Lung (tissue), 12 donors: ENCODE data around the gene CCL27. TPM values are rescaled to one million over a fixed set of nuclear protein-coding genes. Genes with fewer than 3 reads are reported as not detected.

Source experiments
- ATAC-seq: fragments of 200-7000 bp; cut with Tn5 transposase; one replicate; pipeline ENCODE4 v1.9.1; 2020; ENCODE audit warnings: moderate number of reproducible peaks; ENCODE audit not compliant: insufficient read depth, low FRiP score
- DNase-seq, 3 donors: peaks; one replicate each; pipeline ENCODE4 v3.0.0-alpha.2; 2013 to 2017
- H3K27ac ChIP-seq, 2 donors: one replicate each; pipeline ENCODE4 v1.5.1; 2013; ENCODE audit warnings: mild to moderate bottlenecking in 2 of 2, moderate library complexity in 2 of 2, control low read depth in 1 of 2, inconsistent platforms in 1 of 2, low read depth in 1 of 2, low read length in 1 of 2
- H3K27me3 ChIP-seq, 3 donors: one replicate each; pipeline ENCODE4 v1.5.1; 2013; ENCODE audit warnings: low read length in 2 of 3; ENCODE audit not compliant: control insufficient read depth in 3 of 3, insufficient read depth in 3 of 3
- H3K36me3 ChIP-seq, 4 donors: one replicate each; pipeline ENCODE4 v1.5.1; 2013; ENCODE audit warnings: low read length in 4 of 4, mild to moderate bottlenecking in 1 of 4, moderate library complexity in 1 of 4; ENCODE audit not compliant: control insufficient read depth in 4 of 4, insufficient read depth in 4 of 4
- H3K4me1 ChIP-seq, 5 donors: one replicate each; pipeline ENCODE4 v1.5.1; 2013; ENCODE audit warnings: low read length in 5 of 5, mild to moderate bottlenecking in 2 of 5, moderate library complexity in 1 of 5; ENCODE audit not compliant: control insufficient read depth in 5 of 5, insufficient read depth in 5 of 5
- H3K4me3 ChIP-seq: one replicate; pipeline ENCODE4 v1.5.1; 2013; ENCODE audit warnings: mild to moderate bottlenecking, control low read depth, moderate library complexity
- H3K9ac ChIP-seq, 2 donors: one replicate each; pipeline ENCODE4 v1.5.1; 2013; ENCODE audit warnings: low read length in 2 of 2, control low read depth in 1 of 2; ENCODE audit not compliant: insufficient read depth in 1 of 2
- H3K9me3 ChIP-seq, 4 donors: one replicate each; pipeline ENCODE4 v1.5.1; 2013; ENCODE audit warnings: low read length in 3 of 4, mild to moderate bottlenecking in 1 of 4, moderate library complexity in 1 of 4; ENCODE audit not compliant: control insufficient read depth in 4 of 4, insufficient read depth in 3 of 4
- CTCF ChIP-seq: IDR thresholded peaks from 2 replicates; pipeline ENCODE4 v1.5.1; 2012; ENCODE audit warnings: mild to moderate bottlenecking; ENCODE audit errors: control extremely low read depth, extremely low read depth
- WGBS, 2 donors: extraction: QIAGEN DNeasy Blood & Tissue Kit; methylation state at CpG; one replicate each; pipeline ENCODE4 v1.1.7; 2013; 5-methylcytosine and 5-hydroxymethylcytosine counted together
- polyA plus RNA-seq, 2 donors: library from polyadenylated mRNA; stranded (reverse); fragments of 200-250 nt; gene quantifications; one replicate each; pipeline ENCODE4 v1.2.1, GENCODE V29; 2013
- total RNA-seq, 2 donors: library from RNA; depleted of rRNA in 1 of 2; stranded (reverse); fragments of >200 nt in 1 of 2; gene quantifications; one replicate each; pipeline ENCODE4 v1.2.1, GENCODE V29; 2014 to 2021
- donor health status: control.
- donor health status: control.
- donor health status: Bipolar disorder and iron deficiency.
- donor health status: healthy.
- donor health status: DM: yes; HTN: yes; CAD: no.

Gene CCL27
- total and polyA plus RNA-seq, 4 donors: 0.05 to 0.55 TPM; not detected in 2

DNA sequence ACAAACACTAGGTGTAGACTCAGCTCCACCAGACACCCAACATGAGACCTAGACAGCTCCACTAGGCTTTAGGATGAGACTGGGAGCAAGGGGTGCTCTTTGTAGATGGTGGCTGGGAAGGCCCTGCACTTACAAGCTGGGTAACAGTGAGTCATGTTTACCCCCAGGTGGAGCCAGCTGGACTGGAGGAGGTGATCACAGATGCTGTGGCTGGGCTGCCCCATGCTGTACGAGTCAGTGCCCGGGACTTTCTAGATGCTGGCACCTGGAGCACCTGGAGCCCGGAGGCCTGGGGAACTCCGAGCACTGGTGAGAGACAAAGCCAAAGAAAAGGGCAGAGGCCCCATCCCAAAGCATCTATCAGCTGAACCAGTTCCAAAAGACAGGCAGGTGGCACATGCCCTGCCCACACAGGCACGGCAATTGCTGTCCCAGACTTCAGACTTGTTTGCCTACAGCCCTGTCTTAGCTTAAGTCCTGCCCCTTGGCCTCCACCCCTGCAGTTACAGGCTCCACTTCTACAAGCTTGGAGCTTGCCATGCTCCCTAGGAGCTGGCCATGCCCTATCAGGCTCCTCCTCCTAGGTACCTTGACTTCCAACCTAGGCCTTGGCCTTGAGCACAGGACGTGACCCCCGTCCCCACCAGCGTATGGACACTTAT, 2.7 kb downstream of the CCL27 start:
- H3K27ac ChIP-seq: no peak overlapping the region
- H3K4me3 ChIP-seq: no peak overlapping the region
- H3K9me3 ChIP-seq: no peaks in the 10 kb centered on the region
- no peaks in the 10 kb centered on the region for H3K27me3 ChIP-seq
- DNase-seq (no peak), ATAC-seq (no peak)
- peaks cover 1 to 18% (median 10%) of the 10 kb centered on the region in 4 donors for H3K36me3 ChIP-seq
- 92 to 97% methylated on average over 8 of the region's 8 CpGs for WGBS, 2 donors
- H3K9ac ChIP-seq: no peak overlapping the region
- no peak for TF ChIP-seq CTCF
- peaks cover 0 to 15% (median 9%) of the 10 kb centered on the region in 5 donors for H3K4me1 ChIP-seq

GRCh38 chr9:34658461-34658860, 4.0 kb downstream of the CCL27 start:
- Histone ChIP-seq H3K4me1 (peaks cover 9 to 22% (median 16%) of the 10 kb centered on the region in 5 donors), H3K9me3 (no peaks in the 10 kb centered on the region), H3K27ac (no peak overlapping the region), H3K9ac (no peak overlapping the region), H3K4me3 (no peak overlapping the region), H3K27me3 (no peaks in the 10 kb centered on the region), H3K36me3 (peaks cover 1 to 18% (median 10%) of the 10 kb centered on the region in 4 donors)
- DNase-seq (no peak), ATAC-seq (no peak)
- TF ChIP-seq CTCF: no peak
- WGBS, 2 donors: 78 to 91% methylated on average over 14 of the region's 14 CpGs

DNA sequence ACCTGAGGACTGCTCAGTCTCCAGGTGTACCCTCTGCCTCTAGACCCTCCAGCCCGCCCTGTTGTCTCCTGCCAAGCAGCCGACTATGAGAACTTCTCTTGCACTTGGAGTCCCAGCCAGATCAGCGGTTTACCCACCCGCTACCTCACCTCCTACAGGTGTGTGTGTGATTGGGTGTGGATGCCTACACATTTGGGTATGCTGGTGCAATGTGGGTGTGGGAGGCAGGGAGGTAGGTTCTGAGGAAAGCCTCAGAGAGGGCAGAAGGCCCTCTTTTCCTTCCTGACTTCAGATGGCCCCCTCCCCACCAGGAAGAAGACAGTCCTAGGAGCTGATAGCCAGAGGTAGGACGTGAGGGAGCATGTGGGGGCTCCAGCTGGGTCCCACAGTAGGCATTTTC, 5.5 kb downstream of the CCL27 start:
- TF ChIP-seq CTCF: no peak
- 87 to 92% methylated on average over 5 of the region's 5 CpGs for WGBS, 2 donors

DNA sequence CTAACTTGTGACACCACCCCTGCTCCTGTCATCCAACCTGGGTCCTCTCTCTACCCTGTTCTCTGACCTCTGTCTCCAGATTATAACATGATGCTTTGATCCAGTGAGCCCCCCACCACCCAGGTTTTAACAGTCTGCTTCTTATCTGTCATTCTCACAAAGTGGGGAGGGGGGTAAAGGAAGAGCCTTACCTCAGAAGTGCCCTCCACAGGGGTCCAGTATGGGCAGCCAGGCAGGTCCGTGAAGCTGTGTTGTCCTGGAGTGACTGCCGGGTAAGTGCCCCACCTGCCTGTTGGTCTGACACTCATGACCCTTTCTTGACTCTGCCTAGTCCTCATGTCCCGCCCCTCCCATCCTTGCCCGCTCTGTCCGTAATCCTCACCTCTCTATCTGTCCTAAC, 7.1 kb downstream of the CCL27 start:
- H3K27ac ChIP-seq: peak overlapping the region in 1 of 2 donors; percentile 61
- peaks cover 12 to 52% (median 35%) of the 10 kb centered on the region in 5 donors for H3K4me1 ChIP-seq
- DNase-seq: no peak
- no peak for ATAC-seq
- no peaks in the 10 kb centered on the region for H3K9me3 ChIP-seq
- no peak for TF ChIP-seq CTCF
- WGBS, 2 donors: 78 to 86% methylated on average over 5 of the region's 5 CpGs
- H3K4me3 ChIP-seq: no peak overlapping the region
- H3K9ac ChIP-seq: no peak overlapping the region
- H3K27me3 ChIP-seq: no peaks in the 10 kb centered on the region
- H3K36me3 ChIP-seq: peaks cover 0 to 14% (median 6%) of the 10 kb centered on the region in 4 donors

More for the DNA sequence above, 5.5 kb downstream of the CCL27 start:
- no peak overlapping the region for H3K4me3 ChIP-seq
- H3K36me3 ChIP-seq: peaks cover 0 to 18% (median 10%) of the 10 kb centered on the region in 4 donors
- no peak for DNase-seq
- no peaks in the 10 kb centered on the region for H3K27me3 ChIP-seq
- H3K4me1 ChIP-seq: peaks cover 12 to 36% (median 30%) of the 10 kb centered on the region in 5 donors
- no peak overlapping the region for H3K27ac ChIP-seq
- no peaks in the 10 kb centered on the region for H3K9me3 ChIP-seq
- ATAC-seq: no peak
- no peak overlapping the region for H3K9ac ChIP-seq
